ENCODE data around the gene GJA4.
A peak's percentile ranks its signal among the peaks of the same experiment; 100 is the strongest.
"Not testable (repeated sequence)": the region's sequence is repeated elsewhere in the genome, so short reads cannot be mapped to it uniquely, and the experiment has no call there.

The GJA4 gene

GRCh38 chr1:34796990-34797389 is 4.2 kb downstream of the GJA4 start:
- H3K4me3 ChIP-seq (ENCODE audit: low read depth, low read length) = no peak overlapping the region
- TF ChIP-seq CTCF (IDR thresholded peaks at IDR 0.05; ENCODE audit: insufficient read depth, low read depth, low read length, missing control alignments) = no peak
- peak; percentile 57 for DNase-seq (ENCODE audit: low read depth)

GRCh38 chr1:34800214-34800613 is 7.4 kb downstream of the GJA4 start:
- peak; percentile 54 for DNase-seq (ENCODE audit: low read depth)
- H3K4me3 ChIP-seq (ENCODE audit: low read depth, low read length) = no peak overlapping the region
- TF ChIP-seq CTCF (IDR thresholded peaks at IDR 0.05; ENCODE audit: insufficient read depth, low read depth, low read length, missing control alignments) = no peak

DNA sequence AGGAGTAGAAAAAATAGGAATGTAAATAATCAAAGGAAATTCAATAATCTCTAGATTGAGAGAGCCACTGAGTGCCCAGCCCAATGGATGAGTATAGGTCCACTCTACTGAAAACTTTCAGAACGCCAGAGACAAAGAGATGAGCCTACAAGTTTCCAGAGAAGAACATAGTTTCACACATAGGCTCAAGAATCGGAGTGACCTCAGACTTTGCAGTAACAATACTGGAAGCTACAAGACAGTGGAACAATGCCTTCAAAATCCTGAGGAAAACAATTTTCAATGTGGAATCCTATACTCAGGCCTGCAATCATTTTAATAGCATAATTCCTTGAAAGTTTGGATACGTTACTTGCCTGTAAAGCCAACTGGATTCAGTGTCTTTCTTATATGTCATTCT is 11.0 kb downstream of the GJA4 start:
- H3K4me3 ChIP-seq (ENCODE audit: low read depth, low read length) = no peak overlapping the region
- no peak for DNase-seq (ENCODE audit: low read depth)
- no peak for TF ChIP-seq CTCF (IDR thresholded peaks at IDR 0.05; ENCODE audit: insufficient read depth, low read depth, low read length, missing control alignments)

DNA sequence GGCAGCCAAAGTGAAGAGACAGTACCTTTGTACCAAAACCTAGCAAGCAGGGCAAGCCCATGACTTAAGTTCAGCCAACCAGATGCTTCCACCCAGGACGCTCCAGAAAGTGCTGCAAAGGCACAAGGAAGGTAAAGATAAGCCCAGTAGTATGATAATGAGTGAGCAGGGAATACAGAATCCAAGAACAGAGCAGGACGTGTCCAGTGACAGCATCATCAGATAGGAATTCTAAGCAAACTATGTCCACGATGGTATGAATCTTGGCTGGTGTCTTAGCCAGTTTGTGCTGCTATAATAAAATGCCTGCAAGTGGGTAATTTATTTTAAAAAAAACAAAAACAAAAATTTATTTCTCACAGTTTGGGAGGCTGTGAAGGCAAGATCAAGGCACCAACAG is 13.6 kb downstream of the GJA4 start:
- no peak overlapping the region for H3K4me3 ChIP-seq (ENCODE audit: low read depth, low read length)
- TF ChIP-seq CTCF (IDR thresholded peaks at IDR 0.05; ENCODE audit: insufficient read depth, low read depth, low read length, missing control alignments) = no peak
- DNase-seq (ENCODE audit: low read depth) = no peak

GRCh38 chr1:34808051-34808810 is 15.4 kb downstream of the GJA4 start:
- no peak for DNase-seq (ENCODE audit: low read depth)
- H3K4me3 ChIP-seq (ENCODE audit: low read depth, low read length) = no peak overlapping the region
- no peak for TF ChIP-seq CTCF (IDR thresholded peaks at IDR 0.05; ENCODE audit: insufficient read depth, low read depth, low read length, missing control alignments)

DNA sequence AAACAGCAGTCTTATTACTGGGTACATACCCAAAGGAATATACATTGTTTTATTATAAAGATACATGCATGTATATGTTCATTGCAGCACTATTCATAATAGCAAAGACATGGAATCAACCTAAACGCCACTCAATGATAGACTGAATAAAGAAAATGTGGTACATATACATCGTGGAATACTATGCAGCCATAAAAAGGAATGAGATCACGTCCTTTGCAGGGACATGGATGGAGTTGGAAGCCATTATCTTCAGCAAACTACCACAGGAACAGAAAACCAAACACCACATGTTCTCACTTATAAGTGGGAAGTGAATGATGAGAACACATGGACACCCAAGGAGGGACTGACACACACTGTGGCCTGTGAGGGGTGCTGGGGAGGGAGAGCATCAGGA is 18.0 kb downstream of the GJA4 start:
- H3K4me3 ChIP-seq (ENCODE audit: low read depth, low read length); DNase-seq (ENCODE audit: low read depth): not testable (repeated sequence)

DNA sequence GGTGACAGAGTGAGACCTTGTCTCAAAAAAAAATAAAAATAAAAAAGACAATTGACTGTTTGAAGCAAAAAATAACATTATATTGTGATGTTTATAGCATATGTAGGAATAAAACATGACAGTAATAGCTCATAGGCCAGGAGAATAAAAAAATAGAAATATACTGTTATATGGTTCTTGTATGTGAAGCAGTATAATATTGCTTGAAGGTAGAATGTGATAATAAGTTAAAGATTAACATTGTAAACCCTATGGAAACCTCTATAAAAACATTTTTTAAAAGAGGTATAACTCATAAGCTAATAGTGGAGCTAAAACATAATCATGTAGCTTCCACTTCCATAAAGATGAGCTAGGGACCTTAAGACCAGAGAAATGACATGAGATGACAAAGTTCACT is 23.5 kb downstream of the GJA4 start:
- TF ChIP-seq CTCF (IDR thresholded peaks at IDR 0.05; ENCODE audit: insufficient read depth, low read depth, low read length, missing control alignments) = no peak
- DNase-seq (ENCODE audit: low read depth) = no peak
- H3K4me3 ChIP-seq (ENCODE audit: low read depth, low read length) = no peak overlapping the region

Data from GM12865 (cell line).